DOHH2 (cell line): ENCODE data around the gene NEK2.

Source experiments
- H3F3A ChIP-seq: fragments of 200-600 bp; sonication (generic), shearing (Covaris generic); 2 replicates; pipeline ENCODE4 v1.6.0; 2016; ENCODE audit warnings: antibody characterized with exemption, mild to moderate bottlenecking; ENCODE audit not compliant: control insufficient read depth, insufficient read depth
- H3K27ac ChIP-seq: fragments of 200-600 bp; sonication (generic); 2 replicates; pipeline ENCODE4 v1.5.1; 2014; ENCODE audit warnings: low read depth, mild to moderate bottlenecking, low read length, moderate library complexity
- H3K27me3 ChIP-seq: fragments of 200-600 bp; sonication (generic); 2 replicates; pipeline ENCODE4 v1.6.1; 2014; ENCODE audit warnings: mild to moderate bottlenecking, low read length, mixed read lengths; ENCODE audit not compliant: control insufficient read depth
- H3K36me3 ChIP-seq: fragments of 200-600 bp; sonication (generic); 2 replicates; pipeline ENCODE4 v1.6.1; 2014; ENCODE audit warnings: mild to moderate bottlenecking, low read length, moderate library complexity, mixed read lengths; ENCODE audit not compliant: control insufficient read depth
- H3K4me1 ChIP-seq: fragments of 200-600 bp; sonication (generic); 2 replicates; pipeline ENCODE4 v1.6.1; 2014; ENCODE audit warnings: mild to moderate bottlenecking, low read length, mixed read lengths; ENCODE audit not compliant: control insufficient read depth
- H3K4me2 ChIP-seq: fragments of 200-600 bp; sonication (generic); 2 replicates; pipeline ENCODE4 v1.6.0; 2014; ENCODE audit warnings: mild to moderate bottlenecking, low read length, moderate library complexity
- H3K4me3 ChIP-seq: fragments of 200-600 bp; sonication (generic); 2 replicates; pipeline ENCODE4 v1.5.1; 2014; ENCODE audit warnings: mild to moderate bottlenecking, low read length, mixed read lengths
- H3K79me2 ChIP-seq: fragments of 200-600 bp; sonication (generic); 2 replicates; pipeline ENCODE4 v1.6.1; 2014; ENCODE audit warnings: mild to moderate bottlenecking, low read length, mixed read lengths; ENCODE audit not compliant: control insufficient read depth
- H3K9me2 ChIP-seq: fragments of 200-600 bp; sonication (generic); replicated peaks from 2 replicates; pipeline ENCODE4 v1.6.1; 2014; ENCODE audit warnings: mild to moderate bottlenecking, low read length, mixed read lengths; ENCODE audit not compliant: control insufficient read depth
- H3K9me3 ChIP-seq: fragments of 200-600 bp; sonication (generic); 2 replicates; pipeline ENCODE4 v1.6.1; 2014; ENCODE audit warnings: antibody characterized with exemption, low read length, mixed read lengths; ENCODE audit not compliant: control insufficient read depth, insufficient read depth
- H4K20me1 ChIP-seq: fragments of 200-600 bp; sonication (generic); 2 replicates; pipeline ENCODE4 v1.6.0; 2014; ENCODE audit warnings: low read depth, mild to moderate bottlenecking, antibody characterized with exemption, low read length, moderate library complexity; ENCODE audit not compliant: control insufficient read depth, insufficient read depth
- CTCF ChIP-seq: fragments of 200-600 bp; sonication (generic); IDR thresholded peaks from one replicate; pipeline ENCODE4 v1.5.1; 2014; ENCODE audit warnings: antibody characterized with exemption, mild to moderate bottlenecking, low read depth, low read length; ENCODE audit not compliant: poor library complexity, severe bottlenecking
- EZH2phosphoT487 ChIP-seq: fragments of 200-600 bp; sonication (generic); IDR thresholded peaks from 2 replicates; pipeline ENCODE4 v1.6.1; 2017; ENCODE audit warnings: borderline replicate concordance, mild to moderate bottlenecking, antibody characterized with exemption, low read length, moderate library complexity, mixed read lengths

The NEK2 gene

GRCh38 chr1:211643324-211644212 is 31.9 kb downstream of the NEK2 start:
- Histone ChIP-seq H3K36me3 (no peaks in the 10 kb centered on the region), H3K9me2 (no peaks in the 10 kb centered on the region), H3K27me3 (peaks cover 3% of the 10 kb centered on the region; the same call in 1 of the 2 replicates), H3K4me1 (no peaks in the 10 kb centered on the region; the same call in 1 of the 2 replicates), H3K4me2 (no peak overlapping the region), H3K27ac (no peak overlapping the region), H3F3A (no peaks in the 10 kb centered on the region), H4K20me1 (no peaks in the 10 kb centered on the region), H3K79me2 (no peaks in the 10 kb centered on the region), H3K4me3 (no peak overlapping the region), H3K9me3 (no peaks in the 10 kb centered on the region)
- TF ChIP-seq EZH2phosphoT487 (no peak), CTCF (no peak)

- Histone ChIP-seq H3K79me2 (no peaks in the 10 kb centered on the region), H4K20me1 (no peaks in the 10 kb centered on the region), H3K4me1 (no peaks in the 10 kb centered on the region; the same call in 1 of the 2 replicates), H3K27ac (no peak overlapping the region), H3K9me3 (no peaks in the 10 kb centered on the region), H3K9me2 (no peaks in the 10 kb centered on the region), H3K4me3 (no peak overlapping the region), H3K27me3 (no peaks in the 10 kb centered on the region; the same call in 1 of the 2 replicates), H3K4me2 (no peak overlapping the region), H3K36me3 (no peaks in the 10 kb centered on the region), H3F3A (no peaks in the 10 kb centered on the region)
- no peak for TF ChIP-seq CTCF
- no peak for TF ChIP-seq EZH2phosphoT487
These were observed 32.6 kb downstream of the NEK2 start for GRCh38 chr1:211642870-211643269.

GRCh38 chr1:211641942-211642341 is 33.5 kb downstream of the NEK2 start:
- no peaks in the 10 kb centered on the region for H3K36me3 ChIP-seq
- TF ChIP-seq CTCF (no peak), EZH2phosphoT487 (no peak)
- H3K9me2 ChIP-seq = no peaks in the 10 kb centered on the region
- H3K79me2 ChIP-seq = no peaks in the 10 kb centered on the region
- H3K4me1 ChIP-seq = no peaks in the 10 kb centered on the region; the same call in 1 of the 2 replicates
- H3F3A ChIP-seq = no peaks in the 10 kb centered on the region
- no peak overlapping the region for H3K4me3 ChIP-seq
- H3K27me3 ChIP-seq = no peaks in the 10 kb centered on the region
- H3K27ac ChIP-seq = no peak overlapping the region
- H4K20me1 ChIP-seq = no peaks in the 10 kb centered on the region
- H3K9me3 ChIP-seq = no peaks in the 10 kb centered on the region
- no peak overlapping the region for H3K4me2 ChIP-seq
